Activated T-helper 1 cell treated with anti-CD3 and anti-CD28 coated beads, Interleukin-12 subunit alpha, Interleukin-12 subunit beta, Interleukin-2, Interleukin-4 antibody, amounts not matched to agents 30 ng/mL and 10 ng/mL and 1 ng/mL, durations not matched to agents 14 hours and 24 hours and 36 hours (primary cell): ENCODE measurements around the gene SCRN2. TPM values are rescaled to one million over a fixed set of nuclear protein-coding genes. Genes with fewer than 3 reads are reported as not detected.
A peak's percentile ranks its signal among the peaks of the same experiment; 100 is the strongest.

ENCODE experiments used
- DNase-seq: peaks from one replicate; pipeline ENCODE4 v3.0.0; 2021; ENCODE audit warnings: low spot score
- H3K27ac Mint-ChIP-seq: one replicate; pipeline ENCODE4 v1.8.0; 2021; ENCODE audit warnings: mild to moderate bottlenecking, mixed read lengths
- H3K27me3 Mint-ChIP-seq: one replicate; pipeline ENCODE4 v1.8.0; 2022; ENCODE audit warnings: mild to moderate bottlenecking, moderate library complexity, mixed read lengths; ENCODE audit not compliant: insufficient read depth
- H3K36me3 Mint-ChIP-seq: one replicate; pipeline ENCODE4 v1.8.0; 2021; ENCODE audit warnings: low read depth, mixed read lengths
- H3K4me1 Mint-ChIP-seq: one replicate; pipeline ENCODE4 v1.8.0; 2021; ENCODE audit warnings: low read depth, mixed read lengths
- H3K4me3 Mint-ChIP-seq: one replicate; pipeline ENCODE4 v1.8.0; 2021; ENCODE audit warnings: mild to moderate bottlenecking, moderate library complexity, mixed read lengths
- H3K9me3 Mint-ChIP-seq: one replicate; pipeline ENCODE4 v1.8.0; 2021; ENCODE audit warnings: mixed read lengths
- intact Hi-C: fragments of 100-400 bp; cut with micrococcal nuclease; formaldehyde crosslinking; loops from one replicate; pipeline ENCODE4 v1.15.1; 2024
- total RNA-seq: library from RNA; stranded (reverse); gene quantifications from 2 replicates; pipeline ENCODE4 v1.2.3, GENCODE V29; 2022

The SCRN2 gene
- total RNA-seq, 1 donor from 2014 or later = 26.3 TPM

DNA sequence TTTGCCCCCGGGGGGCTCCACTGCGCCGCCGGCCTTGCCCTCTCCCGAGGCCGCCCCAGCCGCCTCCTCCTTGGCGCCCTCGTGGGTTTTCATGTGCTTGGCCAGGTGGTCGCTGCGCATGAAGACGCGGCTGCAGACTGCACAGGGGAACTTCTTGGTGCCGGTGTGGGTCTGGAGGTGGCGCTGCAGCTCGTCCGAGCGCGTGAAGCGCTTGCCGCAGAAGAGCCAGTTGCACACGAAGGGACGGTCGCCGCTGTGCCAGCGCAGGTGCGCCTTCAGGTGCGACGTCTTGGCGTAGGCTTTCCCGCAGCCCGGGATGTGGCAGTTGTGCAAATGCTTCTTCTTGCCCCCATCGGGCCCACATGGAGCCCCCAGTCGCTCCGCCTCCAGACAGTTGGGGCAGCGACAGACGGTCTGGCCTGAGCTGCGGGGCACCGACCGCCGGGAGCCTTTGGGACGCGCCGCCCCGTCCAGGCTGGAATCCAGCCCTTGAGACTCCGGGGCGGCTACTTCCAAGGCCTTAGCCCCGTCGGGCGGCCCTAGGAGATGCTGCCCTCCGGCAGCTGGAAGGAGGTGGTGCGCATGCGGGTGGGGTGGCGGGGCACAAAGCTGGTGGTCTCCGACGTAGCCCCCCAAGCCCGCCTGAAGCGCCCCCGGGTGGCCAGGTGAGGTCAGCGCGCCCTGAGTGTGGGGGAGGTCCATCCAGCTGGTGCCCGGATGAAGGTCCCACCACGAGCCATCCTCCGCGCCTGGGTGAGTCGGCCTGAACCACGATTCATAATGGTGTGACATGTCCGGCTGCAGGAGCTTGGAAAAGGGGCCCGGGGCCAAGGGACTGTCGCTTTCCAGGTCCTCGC is 6.5 kb upstream of the SCRN2 start:
- DNase-seq = no peak
- H3K36me3 Mint-ChIP-seq = no peaks in the 10 kb centered on the region
- H3K27ac Mint-ChIP-seq = no peak overlapping the region
- intact Hi-C loops = loop anchor here (2.0 to 10.0 kb wide), 2 partner anchors 17 to 767 kb away; partner anchors contain the start of genes HOXB7 and HOXB8
- H3K4me1 Mint-ChIP-seq = peaks cover 21% of the 10 kb centered on the region
- H3K27me3 Mint-ChIP-seq = peaks cover 70% of the 10 kb centered on the region
- H3K4me3 Mint-ChIP-seq = no peak overlapping the region
- no peaks in the 10 kb centered on the region for H3K9me3 Mint-ChIP-seq

DNA sequence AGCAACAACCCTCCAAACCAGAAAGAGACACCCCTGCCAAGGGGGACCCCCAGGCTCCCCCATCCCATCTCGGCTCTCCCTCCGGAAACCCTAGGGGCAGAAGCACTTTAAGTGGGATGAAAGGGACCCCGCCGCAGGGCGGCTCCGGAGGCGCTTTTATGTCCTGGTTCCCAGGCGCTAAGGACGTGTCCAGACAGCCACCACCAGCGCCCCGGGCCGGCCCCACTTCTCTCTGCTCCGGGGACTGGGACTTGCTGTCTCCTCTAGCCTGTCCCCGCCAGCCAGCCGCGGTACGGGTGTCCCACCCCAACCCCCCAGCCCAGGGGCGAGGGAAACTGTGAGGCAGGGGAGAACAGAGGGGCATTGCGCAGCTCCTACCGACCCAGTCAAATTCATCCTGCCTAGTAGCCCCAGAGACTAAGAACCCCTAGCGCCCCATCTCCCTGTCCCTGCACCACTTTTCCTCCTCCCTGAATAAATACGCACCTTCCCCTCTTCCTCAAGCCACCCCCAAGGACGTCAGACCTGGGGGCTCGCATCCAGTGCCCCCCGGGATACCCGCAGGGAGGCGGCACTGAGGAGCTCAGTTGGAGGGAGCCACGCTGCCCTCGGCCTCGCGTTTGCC is 5.8 kb upstream of the SCRN2 start:
- no peak overlapping the region for H3K4me3 Mint-ChIP-seq
- H3K36me3 Mint-ChIP-seq = no peaks in the 10 kb centered on the region
- peaks cover 63% of the 10 kb centered on the region for H3K27me3 Mint-ChIP-seq
- H3K27ac Mint-ChIP-seq = no peak overlapping the region
- intact Hi-C loops = loop anchor here (10.0 kb wide), 1 partner anchor 768 kb away; the partner anchor contains the start of genes HOXB7 and HOXB8
- no peak for DNase-seq
- peaks cover 20% of the 10 kb centered on the region for H3K4me1 Mint-ChIP-seq
- H3K9me3 Mint-ChIP-seq = no peaks in the 10 kb centered on the region

DNA sequence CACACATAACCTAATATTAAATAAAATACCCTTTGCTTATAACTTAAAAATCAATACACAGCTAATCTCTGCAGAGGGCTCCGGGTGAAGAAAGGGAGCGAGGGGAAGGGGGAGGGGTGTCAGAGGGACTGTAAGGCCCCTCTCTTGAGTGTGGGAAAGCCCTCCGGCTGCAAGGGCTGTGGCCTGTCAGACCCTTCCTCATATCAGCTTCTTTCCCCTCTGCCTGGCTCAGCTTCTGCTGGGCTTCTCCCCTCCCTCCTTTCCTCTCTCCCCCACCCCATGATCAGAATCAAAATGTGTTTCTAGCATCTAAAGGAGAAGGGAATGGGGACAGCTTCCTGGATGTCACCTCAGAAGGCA is 4.6 kb upstream of the SCRN2 start:
- H3K27me3 Mint-ChIP-seq = peaks cover 55% of the 10 kb centered on the region
- intact Hi-C loops = loop anchor here (10.0 kb wide), 1 partner anchor 769 kb away; the partner anchor contains the start of genes HOXB7 and HOXB8

DNA sequence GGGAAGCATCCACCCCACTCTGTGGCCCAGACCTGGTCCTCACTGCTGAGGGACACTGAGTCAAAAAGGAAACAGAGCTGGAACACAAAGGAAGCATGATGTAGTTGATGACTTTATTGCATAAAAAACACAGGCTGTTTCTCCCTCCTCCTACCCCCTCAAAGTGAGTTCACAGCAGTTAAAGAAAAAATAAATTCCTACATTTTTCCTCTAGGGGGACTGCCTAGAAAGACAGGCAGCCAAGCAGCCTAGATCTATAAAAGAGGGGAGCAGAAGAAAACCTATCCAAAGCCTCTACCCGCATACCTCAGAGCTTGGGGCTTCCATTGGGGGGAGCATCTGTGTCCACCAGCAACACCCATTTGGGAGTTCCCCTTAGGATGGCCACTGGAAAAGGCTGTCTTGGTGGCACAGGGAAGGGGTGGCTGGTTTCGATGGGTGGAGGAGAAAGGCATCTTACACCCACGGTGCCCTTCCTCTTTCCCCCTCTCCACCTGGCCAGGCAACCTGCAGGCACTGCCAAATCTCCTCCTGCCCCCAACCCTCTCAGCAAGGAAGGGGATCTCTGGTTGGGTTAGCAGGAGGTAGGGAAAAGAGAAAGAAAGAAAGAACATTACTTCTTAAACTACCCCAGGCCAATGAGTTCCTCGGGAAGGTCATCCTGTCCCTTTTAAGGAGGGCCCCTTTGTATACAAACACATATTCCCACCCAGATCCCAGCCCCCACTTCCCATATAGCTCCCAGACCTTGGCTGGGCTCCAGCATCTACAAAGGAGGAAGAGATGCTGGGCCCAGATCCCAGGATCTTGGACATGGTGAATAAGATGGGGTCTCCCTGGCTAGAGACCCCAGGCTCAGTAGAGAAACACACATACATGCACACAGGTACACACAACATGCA is 4.0 kb upstream of the SCRN2 start:
- intact Hi-C loops = loop anchor here (10.0 kb wide), 1 partner anchor 770 kb away; the partner anchor contains the start of genes HOXB7 and HOXB8
- Mint-ChIP-seq H3K36me3 (no peaks in the 10 kb centered on the region), H3K27me3 (peaks cover 49% of the 10 kb centered on the region)

More for the DNA sequence above, 4.6 kb upstream of the SCRN2 start:
- Mint-ChIP-seq H3K9me3 (no peaks in the 10 kb centered on the region), H3K4me3 (no peak overlapping the region), H3K27ac (no peak overlapping the region), H3K4me1 (peaks cover 26% of the 10 kb centered on the region), H3K36me3 (no peaks in the 10 kb centered on the region)
- DNase-seq = no peak

DNA sequence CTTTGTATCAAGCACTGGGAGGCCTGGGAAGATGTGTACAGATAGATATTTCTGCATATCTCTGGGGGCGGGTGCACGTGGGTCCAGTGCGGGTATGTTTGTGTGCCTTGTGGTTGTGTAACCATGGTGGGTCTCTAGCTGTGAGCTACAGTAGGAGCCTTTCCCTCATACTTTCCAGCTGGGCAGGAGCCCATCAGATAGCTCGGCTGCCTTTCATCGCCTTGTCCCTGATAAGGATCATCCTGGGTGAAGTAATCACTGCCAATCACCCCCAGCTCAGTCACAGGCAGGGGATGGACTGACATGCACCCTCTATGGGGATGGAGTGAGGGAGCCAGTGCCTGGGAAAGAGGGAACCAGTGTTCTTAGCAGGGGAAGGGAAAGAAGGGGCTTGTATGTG is 3.2 kb upstream of the SCRN2 start:
- H3K9me3 Mint-ChIP-seq = no peaks in the 10 kb centered on the region
- H3K27ac Mint-ChIP-seq = no peak overlapping the region
- DNase-seq = no peak
- intact Hi-C loops = loop anchor here (10.0 kb wide), 1 partner anchor 771 kb away; the partner anchor contains the start of genes HOXB7 and HOXB8
- H3K36me3 Mint-ChIP-seq = no peaks in the 10 kb centered on the region
- H3K4me3 Mint-ChIP-seq = no peak overlapping the region
- peaks cover 42% of the 10 kb centered on the region for H3K27me3 Mint-ChIP-seq
- H3K4me1 Mint-ChIP-seq = peaks cover 28% of the 10 kb centered on the region

More for the DNA sequence above, 4.0 kb upstream of the SCRN2 start:
- Mint-ChIP-seq H3K27ac (no peak overlapping the region), H3K4me1 (peaks cover 25% of the 10 kb centered on the region), H3K9me3 (no peaks in the 10 kb centered on the region), H3K4me3 (no peak overlapping the region)
- DNase-seq = no peak

DNA sequence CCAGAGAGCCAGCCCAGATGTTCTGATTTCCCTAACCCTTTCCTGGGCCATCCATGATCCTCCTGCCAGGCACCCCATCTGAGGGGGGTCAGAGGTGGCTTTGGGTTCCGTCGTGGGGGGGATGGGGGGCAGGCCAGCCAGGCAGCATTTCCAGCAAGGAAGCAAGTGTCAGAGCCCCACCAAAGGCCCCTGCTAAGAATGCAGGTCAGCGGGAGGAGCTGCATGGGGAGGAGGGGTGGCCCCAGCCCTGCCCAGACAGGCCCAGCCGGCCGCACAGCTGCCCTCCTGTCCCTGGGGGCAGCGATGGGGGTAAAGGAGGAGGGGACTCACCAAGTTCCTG is 2.3 kb upstream of the SCRN2 start:
- Mint-ChIP-seq H3K36me3 (no peaks in the 10 kb centered on the region), H3K9me3 (no peaks in the 10 kb centered on the region), H3K27ac (no peak overlapping the region), H3K4me1 (peaks cover 28% of the 10 kb centered on the region), H3K4me3 (no peak overlapping the region), H3K27me3 (peaks cover 33% of the 10 kb centered on the region)
- intact Hi-C loops = loop anchor here (2.0 to 10.0 kb wide), 2 partner anchors 175 to 771 kb away; partner anchors contain the start of genes HOXB7 and HOXB8
- no peak for DNase-seq

DNA sequence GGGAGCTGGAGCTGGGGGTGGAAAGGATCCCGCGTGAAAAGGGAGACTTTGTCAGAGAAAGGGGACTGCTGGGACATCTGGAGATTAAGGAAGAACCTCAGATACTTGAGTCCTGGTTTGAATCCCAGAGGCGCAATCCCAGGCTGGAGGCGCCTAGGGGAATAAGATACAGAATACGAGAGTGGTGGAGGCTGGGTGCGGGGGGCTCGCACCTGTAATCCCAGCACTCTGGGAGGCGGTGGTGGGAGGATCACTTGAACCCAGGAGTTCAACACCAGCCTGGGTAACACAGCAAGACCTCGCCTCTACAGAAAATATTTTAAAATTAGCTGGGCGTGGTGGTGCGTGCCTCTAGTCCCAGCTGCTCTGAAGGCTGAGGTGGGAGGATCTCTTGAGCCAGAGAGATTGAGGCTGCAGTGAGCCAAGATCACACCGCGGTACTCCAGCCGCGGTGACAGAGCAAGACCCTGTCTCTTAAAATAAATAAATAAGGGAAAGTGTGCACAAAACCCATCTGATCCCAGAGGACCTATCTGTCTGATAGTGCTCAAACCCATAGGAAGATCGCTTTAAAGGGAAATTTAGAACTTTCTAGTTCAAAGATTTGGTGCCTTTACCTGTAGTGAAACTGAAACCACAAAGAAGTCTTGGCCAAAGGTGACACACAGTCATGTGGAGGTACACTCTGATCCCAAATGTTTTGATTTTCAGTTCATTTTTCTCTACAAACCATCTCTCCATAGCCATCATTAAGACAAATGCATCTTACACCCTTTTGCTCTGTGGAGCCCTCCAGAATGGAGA is 617 bp upstream of the SCRN2 start:
- intact Hi-C loops = loop anchor here (1.0 to 10.0 kb wide), 8 partner anchors 10 to 773 kb away; partner anchors contain the start of genes HOXB7, HOXB8, LRRC46 and MRPL10
- DNase-seq = no peak
- H3K9me3 Mint-ChIP-seq = no peaks in the 10 kb centered on the region
- H3K4me1 Mint-ChIP-seq = peaks cover 28% of the 10 kb centered on the region
- H3K4me3 Mint-ChIP-seq = peak overlapping the region; percentile 96
- H3K27ac Mint-ChIP-seq = peak overlapping the region; percentile 96
- H3K27me3 Mint-ChIP-seq = peaks cover 23% of the 10 kb centered on the region
- peaks cover 2% of the 10 kb centered on the region for H3K36me3 Mint-ChIP-seq

DNA sequence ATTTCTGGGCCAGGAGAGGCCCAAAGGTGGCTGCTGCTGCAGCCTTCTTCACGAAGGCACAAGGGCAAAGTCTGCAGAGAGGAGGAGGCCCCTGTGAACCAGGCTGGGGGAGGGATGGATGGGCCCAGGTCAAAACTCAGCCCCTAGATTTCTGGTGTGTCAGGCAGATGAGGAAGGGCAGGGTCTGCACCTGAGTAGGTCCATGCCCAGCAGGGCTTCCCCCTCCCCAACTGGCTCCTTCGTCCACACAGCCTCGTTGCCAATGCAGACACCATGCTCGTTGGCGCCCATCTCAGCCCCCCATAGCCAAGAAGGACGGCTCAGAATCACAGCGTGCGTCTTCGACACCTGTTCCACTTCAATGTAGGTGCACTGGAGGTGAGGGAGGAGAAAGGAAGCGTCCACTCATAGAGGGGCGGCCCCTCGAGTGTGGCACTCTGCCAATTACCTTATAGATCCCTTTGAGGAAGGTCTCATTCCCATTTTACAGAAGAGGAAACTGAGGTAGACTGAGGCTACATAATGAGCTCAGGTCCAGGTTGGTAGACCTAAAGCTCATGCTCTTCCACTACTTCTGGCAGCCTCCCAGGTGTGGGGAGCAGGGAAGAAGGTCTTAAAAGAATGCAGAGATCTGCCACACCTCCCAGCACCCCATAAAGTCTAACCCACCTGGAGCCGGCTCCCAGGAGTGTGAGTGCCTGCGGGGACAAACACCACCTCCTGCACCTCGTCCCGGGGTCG is 902 bp downstream of the SCRN2 start:
- DNase-seq = no peak
- H3K27ac Mint-ChIP-seq = peak overlapping the region; percentile 29
- H3K36me3 Mint-ChIP-seq = peaks cover 6% of the 10 kb centered on the region
- H3K27me3 Mint-ChIP-seq = peaks cover 10% of the 10 kb centered on the region
- intact Hi-C loops = loop anchor here (2.0 to 10.0 kb wide), 2 partner anchors 101 to 775 kb away; partner anchors contain the start of genes HOXB7, HOXB8 and PNPO
- H3K4me3 Mint-ChIP-seq = peak overlapping the region; percentile 96
- no peaks in the 10 kb centered on the region for H3K9me3 Mint-ChIP-seq
- H3K4me1 Mint-ChIP-seq = peaks cover 28% of the 10 kb centered on the region

DNA sequence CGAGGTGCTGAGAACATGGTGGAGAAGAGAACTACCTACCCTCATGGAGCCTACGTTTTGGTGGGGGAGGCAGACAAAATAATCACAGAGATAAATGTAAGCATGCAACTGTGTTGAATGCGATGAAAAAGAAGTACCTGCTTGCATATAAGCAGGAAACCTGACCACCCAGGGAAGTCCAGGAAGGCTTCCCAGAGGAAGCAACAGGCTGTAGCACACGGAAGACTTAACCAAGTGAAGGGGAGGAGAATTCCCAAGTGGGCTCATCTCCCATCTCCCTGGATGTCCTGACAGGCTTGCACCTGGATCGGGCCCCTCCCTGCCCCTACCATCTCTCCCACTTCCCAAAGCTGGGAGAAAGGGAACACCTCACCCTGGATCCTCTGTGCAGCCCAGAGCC is 2.0 kb downstream of the SCRN2 start:
- Mint-ChIP-seq H3K36me3 (peaks cover 8% of the 10 kb centered on the region), H3K4me3 (peak overlapping the region; percentile 50), H3K27me3 (peaks cover 3% of the 10 kb centered on the region), H3K4me1 (peaks cover 39% of the 10 kb centered on the region), H3K9me3 (no peaks in the 10 kb centered on the region), H3K27ac (no peak overlapping the region)
- no peak for DNase-seq
- intact Hi-C loops = no loop called here

DNA sequence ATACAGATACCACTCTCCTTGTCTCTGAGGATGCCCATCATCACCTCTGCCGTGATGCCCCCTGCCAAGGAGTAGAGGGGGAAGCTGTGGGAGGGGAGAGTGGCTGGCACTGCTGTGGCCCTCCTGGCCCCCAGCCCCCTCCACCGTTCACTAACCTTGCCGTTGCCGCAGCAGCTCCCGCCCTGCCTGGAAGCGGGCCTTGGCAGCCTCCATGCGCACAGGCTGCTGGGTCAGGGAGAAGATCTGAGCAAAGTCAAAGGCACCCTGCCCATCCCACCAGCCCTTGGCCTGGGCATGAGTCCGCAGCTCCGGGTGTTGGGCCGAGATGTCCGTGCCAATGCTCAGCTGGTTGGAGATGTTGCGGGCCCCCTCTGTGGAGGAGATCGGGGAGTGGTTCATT is 2.4 kb downstream of the SCRN2 start:
- no peaks in the 10 kb centered on the region for H3K9me3 Mint-ChIP-seq
- peak overlapping the region; percentile 50 for H3K4me3 Mint-ChIP-seq
- peaks cover 1% of the 10 kb centered on the region for H3K27me3 Mint-ChIP-seq
- peaks cover 8% of the 10 kb centered on the region for H3K36me3 Mint-ChIP-seq
- intact Hi-C loops = no loop called here
- no peak for DNase-seq
- H3K4me1 Mint-ChIP-seq = peaks cover 41% of the 10 kb centered on the region
- H3K27ac Mint-ChIP-seq = no peak overlapping the region

DNA sequence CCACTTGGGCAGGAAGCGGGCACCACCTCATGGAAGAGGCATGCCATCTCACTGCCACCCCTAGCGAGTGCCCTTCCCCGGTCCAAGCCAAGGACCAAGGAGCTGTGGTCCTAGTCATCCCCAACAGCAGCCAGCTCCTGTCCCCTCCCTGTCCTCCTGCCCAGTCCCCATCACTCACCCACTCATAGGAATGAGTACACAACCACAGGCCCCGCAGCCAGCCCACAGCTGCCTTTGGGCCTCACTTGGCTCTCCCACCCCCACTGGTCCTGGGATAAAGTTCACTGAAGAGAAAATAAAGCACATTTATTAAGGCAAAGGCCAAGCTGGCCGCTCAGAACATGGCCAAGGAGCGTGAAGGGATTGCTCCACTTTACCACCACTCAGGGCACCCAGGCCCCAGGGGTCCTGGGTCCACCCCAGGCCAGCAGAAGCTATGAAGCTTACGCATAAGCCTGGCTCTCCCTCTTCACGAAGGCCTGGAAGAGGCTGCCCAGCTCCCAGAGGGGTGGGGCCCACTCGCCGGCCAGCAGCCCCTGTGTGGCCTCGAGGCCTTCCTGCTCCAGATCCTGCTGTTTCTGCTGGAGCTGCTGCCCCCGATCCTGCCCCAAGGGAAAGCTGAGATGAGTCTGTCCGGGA is 3.6 kb downstream of the SCRN2 start:
- intact Hi-C loops = no loop called here
- no peak for DNase-seq
- no peak overlapping the region for H3K27ac Mint-ChIP-seq
- no peaks in the 10 kb centered on the region for H3K9me3 Mint-ChIP-seq
- H3K36me3 Mint-ChIP-seq = peaks cover 8% of the 10 kb centered on the region
- no peak overlapping the region for H3K4me3 Mint-ChIP-seq
- peaks cover 35% of the 10 kb centered on the region for H3K4me1 Mint-ChIP-seq
- H3K27me3 Mint-ChIP-seq = peaks cover 1% of the 10 kb centered on the region
